A549 (cell line): ENCODE results near the gene ZNF593OS. TPM values are rescaled to one million over a fixed set of nuclear protein-coding genes. Genes with fewer than 3 reads are reported as not detected.

Experiments
- ATAC-seq, 2 experiments: fragments of 200-7000 bp in 1 of 2; fragments of >200 bp in 1 of 2; cut with Nextera tagmentation in 1 of 2; cut with Tn5 transposase in 1 of 2; 3 replicates each; pipeline versions ENCODE4 v1.8.0 to v1.9.1; 2018 to 2020; ENCODE audit warnings: mild to moderate bottlenecking in 1 of 2, moderate library complexity in 1 of 2
- CTCF ChIA-PET: fragments of 300-600 bp; sonication (Branson Sonifier 250); formaldehyde crosslinking; extraction: SDS; loops from one replicate; lab custom pipeline; 2021; ENCODE audit warnings: antibody characterized with exemption, inconsistent platforms; lab: Yijun Ruan, JAX
- POLR2A ChIA-PET: fragments of 350-600 bp; formaldehyde crosslinking; extraction: SDS; loops from one replicate; lab custom pipeline; 2021; ENCODE audit warnings: antibody characterized with exemption, inconsistent platforms; lab: Yijun Ruan, JAX
- DNase-seq, 2 experiments: peaks; one replicate each; pipeline versions ENCODE4 v3.0.0 to v3.0.0-alpha.2; 2011 to 2016; ENCODE audit warnings: low read depth in 1 of 2, low spot score in 1 of 2
- FAIRE-seq: peaks from 2 replicates; lab custom pipeline; 2011; peaks lifted over from hg19 to GRCh38; lab: Jason Lieb, UNC
- H3K27ac ChIP-seq, 2 experiments: fragments of >200 bp; sonication (Bioruptor Twin); formaldehyde crosslinking; 3 replicates each; pipeline ENCODE4 v1.5.1; 2016 to 2017
- H3K4me1 ChIP-seq: fragments of >200 bp; sonication (Bioruptor Twin); formaldehyde crosslinking; 3 replicates; pipeline ENCODE4 v1.6.1; 2016
- H3K4me2 ChIP-seq: fragments of >200 bp; sonication (Bioruptor Twin); formaldehyde crosslinking; 3 replicates; pipeline ENCODE4 v1.6.1; 2016
- H3K4me3 ChIP-seq: fragments of >200 bp; sonication (Bioruptor Twin); formaldehyde crosslinking; 3 replicates; pipeline ENCODE4 v1.5.1; 2016
- H3K9me3 ChIP-seq: fragments of >200 bp; sonication (Bioruptor Twin); formaldehyde crosslinking; 3 replicates; pipeline ENCODE4 v1.6.1; 2016
- CBX2 ChIP-seq: fragments of 200-600 bp; sonication (generic); IDR thresholded peaks from 2 replicates; pipeline ENCODE4 v1.6.1; 2016; ENCODE audit warnings: low read depth, mild to moderate bottlenecking, borderline replicate concordance
- CBX8 ChIP-seq: fragments of 200-600 bp; sonication (generic); IDR thresholded peaks from 2 replicates; pipeline ENCODE4 v1.6.1; 2016
- CHD4 ChIP-seq: fragments of 200-600 bp; sonication (generic); IDR thresholded peaks from 2 replicates; pipeline ENCODE4 v1.6.1; 2016; ENCODE audit warnings: antibody characterized with exemption, mild to moderate bottlenecking, borderline replicate concordance
- EHF ChIP-seq: fragments of 250-450 bp; sonication (Bioruptor Pico); IDR thresholded peaks from 2 replicates; pipeline ENCODE4 v1.5.0; 2020; ENCODE audit warnings: mild to moderate bottlenecking
- EHMT2 ChIP-seq: fragments of 200-600 bp; sonication (generic); IDR thresholded peaks from 2 replicates; pipeline ENCODE4 v1.6.1; 2016; ENCODE audit warnings: antibody characterized with exemption, low read depth, mild to moderate bottlenecking, moderate library complexity
- ELK1 ChIP-seq: fragments of 150-350 bp; IDR thresholded peaks from 2 replicates; pipeline ENCODE4 v1.6.1; 2014; ENCODE audit warnings: low read depth, mild to moderate bottlenecking, low read length
- FOSB ChIP-seq: fragments of 250-450 bp; sonication (Bioruptor Pico); IDR thresholded peaks from 2 replicates; pipeline ENCODE4 v1.5.0; 2020; ENCODE audit warnings: mild to moderate bottlenecking, moderate library complexity
- GATA3 ChIP-seq: IDR thresholded peaks from 2 replicates; pipeline ENCODE4 v1.6.1; 2012; ENCODE audit warnings: borderline replicate concordance
- HEYL ChIP-seq: fragments of 250-450 bp; sonication (Bioruptor Pico); IDR thresholded peaks from 2 replicates; pipeline ENCODE4 v1.8.0; 2021; ENCODE audit warnings: mild to moderate bottlenecking, moderate library complexity
- HMGXB4 ChIP-seq: fragments of 250-450 bp; sonication (Bioruptor Pico); IDR thresholded peaks from 2 replicates; pipeline ENCODE4 v1.5.0; 2021; ENCODE audit warnings: mild to moderate bottlenecking, moderate library complexity, borderline replicate concordance
- HOXB5 ChIP-seq: fragments of 250-450 bp; sonication (Bioruptor Pico); IDR thresholded peaks from 2 replicates; pipeline ENCODE4 v1.5.0; 2020; ENCODE audit warnings: mild to moderate bottlenecking, moderate library complexity
- KDM1A ChIP-seq: fragments of 200-600 bp; sonication (generic); IDR thresholded peaks from 2 replicates; pipeline ENCODE4 v1.6.1; 2016; ENCODE audit warnings: low read depth, mild to moderate bottlenecking
- MAX ChIP-seq: IDR thresholded peaks from 2 replicates; pipeline ENCODE4 v1.6.1; 2012
- MAZ ChIP-seq: fragments of 150-350 bp; IDR thresholded peaks from 2 replicates; pipeline ENCODE4 v1.6.1; 2014; ENCODE audit warnings: antibody characterized with exemption, low read depth, low read length, borderline replicate concordance
- PHF8 ChIP-seq: fragments of 200-600 bp; sonication (generic); IDR thresholded peaks from 2 replicates; pipeline ENCODE4 v1.6.1; 2016; ENCODE audit warnings: low read depth, mild to moderate bottlenecking, antibody characterized with exemption, moderate library complexity, borderline replicate concordance
- POLR2AphosphoS2 ChIP-seq: conservative IDR thresholded peaks from 2 replicates; pipeline ENCODE4 v1.6.1; 2012; ENCODE audit warnings: low read length, improper control_type of control experiment, inconsistent platforms
- RNF2 ChIP-seq: fragments of 200-600 bp; sonication (generic); IDR thresholded peaks from 2 replicates; pipeline ENCODE4 v1.6.1; 2016; ENCODE audit warnings: low read depth, mild to moderate bottlenecking, antibody characterized with exemption, moderate library complexity, borderline replicate concordance
- SMC3 ChIP-seq: fragments of >200 bp; sonication (Bioruptor Twin); formaldehyde crosslinking; IDR thresholded peaks from 3 replicates; pipeline ENCODE4 v1.6.1; 2018; ENCODE audit warnings: inconsistent platforms
- TFCP2L1 ChIP-seq: fragments of 250-450 bp; sonication (Bioruptor Pico); IDR thresholded peaks from 2 replicates; pipeline ENCODE4 v1.5.0; 2021; ENCODE audit warnings: mild to moderate bottlenecking
- TP53 ChIP-seq: fragments of 250-450 bp; sonication (Bioruptor Pico); IDR thresholded peaks from 2 replicates; pipeline ENCODE4 v1.5.0; 2021; ENCODE audit warnings: mild to moderate bottlenecking, moderate library complexity
- USF2 ChIP-seq: fragments of 450-650 bp; IDR thresholded peaks from 2 replicates; pipeline ENCODE4 v1.6.1; 2014; ENCODE audit warnings: antibody characterized with exemption
- ZC3H11A ChIP-seq: fragments of 450-650 bp; IDR thresholded peaks from 2 replicates; pipeline ENCODE4 v1.6.1; 2014; ENCODE audit warnings: antibody characterized with exemption, mild to moderate bottlenecking
- WGBS: methylation state at CpG from one replicate; pipeline ENCODE4 v1.1.6; 2017; ENCODE audit errors: missing lambda C conversion rate; 5-methylcytosine and 5-hydroxymethylcytosine counted together
- polyA plus RNA-seq, 4 experiments: library from polyadenylated mRNA; depleted of rRNA in 3 of 4; stranded (reverse); fragments of >200 nt; fragmentation: RNase III in 1 of 4; extraction: RNeasy Plus Mini Kit Qiagen cat#74134 plus additional on column Dnase treatment in 1 of 4; gene quantifications; 2 replicates in 3 of 4; 3 replicates in 1 of 4; pipeline ENCODE4 v1.2.3, GENCODE V29; 2011 to 2017
- TF ChIP-seq, protein P1 (sequence below): fragments of 200-600 bp; sonication (generic); IDR thresholded peaks from 2 replicates; pipeline ENCODE4 v1.6.1; 2016; ENCODE audit warnings: antibody characterized with exemption, mild to moderate bottlenecking, moderate library complexity

Gene ZNF593OS
- polyA plus RNA-seq, 2 of the 4 experiments (the other 2 are of a cell fraction): not detected

DNA sequence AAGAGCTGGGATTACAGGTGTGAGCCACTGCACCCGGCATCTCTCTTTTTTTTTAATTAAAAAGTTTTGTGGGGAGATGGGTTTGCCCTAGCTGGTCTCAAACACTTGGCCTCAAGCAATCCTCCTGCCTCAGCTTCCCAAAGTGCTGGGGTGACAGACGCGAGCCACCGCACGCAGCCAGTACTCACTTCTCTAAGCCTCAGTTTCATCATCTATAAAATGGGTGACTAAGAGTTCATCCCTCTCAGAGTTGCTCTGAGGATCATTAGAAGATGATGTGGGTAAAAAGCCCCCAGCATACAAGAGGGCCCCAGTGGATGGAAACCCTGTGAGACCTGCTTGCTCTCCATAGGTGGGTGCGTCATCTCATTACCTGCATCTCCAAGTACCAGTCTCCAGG lies 16.2 kb upstream of the ZNF593OS start (continued):
- TF ChIP-seq, protein P1, sequence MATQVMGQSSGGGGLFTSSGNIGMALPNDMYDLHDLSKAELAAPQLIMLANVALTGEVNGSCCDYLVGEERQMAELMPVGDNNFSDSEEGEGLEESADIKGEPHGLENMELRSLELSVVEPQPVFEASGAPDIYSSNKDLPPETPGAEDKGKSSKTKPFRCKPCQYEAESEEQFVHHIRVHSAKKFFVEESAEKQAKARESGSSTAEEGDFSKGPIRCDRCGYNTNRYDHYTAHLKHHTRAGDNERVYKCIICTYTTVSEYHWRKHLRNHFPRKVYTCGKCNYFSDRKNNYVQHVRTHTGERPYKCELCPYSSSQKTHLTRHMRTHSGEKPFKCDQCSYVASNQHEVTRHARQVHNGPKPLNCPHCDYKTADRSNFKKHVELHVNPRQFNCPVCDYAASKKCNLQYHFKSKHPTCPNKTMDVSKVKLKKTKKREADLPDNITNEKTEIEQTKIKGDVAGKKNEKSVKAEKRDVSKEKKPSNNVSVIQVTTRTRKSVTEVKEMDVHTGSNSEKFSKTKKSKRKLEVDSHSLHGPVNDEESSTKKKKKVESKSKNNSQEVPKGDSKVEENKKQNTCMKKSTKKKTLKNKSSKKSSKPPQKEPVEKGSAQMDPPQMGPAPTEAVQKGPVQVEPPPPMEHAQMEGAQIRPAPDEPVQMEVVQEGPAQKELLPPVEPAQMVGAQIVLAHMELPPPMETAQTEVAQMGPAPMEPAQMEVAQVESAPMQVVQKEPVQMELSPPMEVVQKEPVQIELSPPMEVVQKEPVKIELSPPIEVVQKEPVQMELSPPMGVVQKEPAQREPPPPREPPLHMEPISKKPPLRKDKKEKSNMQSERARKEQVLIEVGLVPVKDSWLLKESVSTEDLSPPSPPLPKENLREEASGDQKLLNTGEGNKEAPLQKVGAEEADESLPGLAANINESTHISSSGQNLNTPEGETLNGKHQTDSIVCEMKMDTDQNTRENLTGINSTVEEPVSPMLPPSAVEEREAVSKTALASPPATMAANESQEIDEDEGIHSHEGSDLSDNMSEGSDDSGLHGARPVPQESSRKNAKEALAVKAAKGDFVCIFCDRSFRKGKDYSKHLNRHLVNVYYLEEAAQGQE: no peak
- TF ChIP-seq PHF8: no peak

GRCh38 chr1:26184883-26185282 lies 13.3 kb upstream of the ZNF593OS start:
- CTCF ChIA-PET: interaction anchor here (0.5 kb wide), 1 partner anchor 51 kb away, joined by 3 read pairs; no protein-coding TSS in a partner anchor
- Histone ChIP-seq H3K4me1 (no peaks in the 10 kb centered on the region), H3K27ac (no peak overlapping the region), H3K4me2 (no peak overlapping the region), H3K4me3 (no peak overlapping the region), H3K9me3 (no peaks in the 10 kb centered on the region)
- DNase-seq: no peak
- POLR2A ChIA-PET: no interaction called here
- no peak for FAIRE-seq
- TF ChIP-seq KDM1A (no peak), CBX2 (no peak)
- WGBS: 95% methylated on average over 12 of the region's 21 CpGs
- ATAC-seq: no peak

- ChIA-PET POLR2A (no interaction called here), CTCF (no interaction called here)
- H3K4me2 ChIP-seq: no peak overlapping the region
- FAIRE-seq (no peak), ATAC-seq (no peak), DNase-seq (no peak)
- H3K4me3 ChIP-seq: no peak overlapping the region
- H3K27ac ChIP-seq: no peak overlapping the region
- 93% methylated on average over 3 of the region's 7 CpGs for WGBS
- H3K4me1 ChIP-seq: no peaks in the 10 kb centered on the region
- H3K9me3 ChIP-seq: no peaks in the 10 kb centered on the region
- TF ChIP-seq MAZ (no peak), MAX (no peak), HMGXB4 (CRISPR knock-in tag) (no peak), GATA3 (no peak), TFCP2L1 (CRISPR knock-in tag) (no peak), USF2 (no peak), PHF8 (no peak), HOXB5 (CRISPR knock-in tag) (no peak), EHMT2 (no peak), HEYL (CRISPR knock-in tag) (no peak)
Observed at GRCh38 chr1:26184086-26184485, 12.5 kb upstream of the ZNF593OS start.

DNA sequence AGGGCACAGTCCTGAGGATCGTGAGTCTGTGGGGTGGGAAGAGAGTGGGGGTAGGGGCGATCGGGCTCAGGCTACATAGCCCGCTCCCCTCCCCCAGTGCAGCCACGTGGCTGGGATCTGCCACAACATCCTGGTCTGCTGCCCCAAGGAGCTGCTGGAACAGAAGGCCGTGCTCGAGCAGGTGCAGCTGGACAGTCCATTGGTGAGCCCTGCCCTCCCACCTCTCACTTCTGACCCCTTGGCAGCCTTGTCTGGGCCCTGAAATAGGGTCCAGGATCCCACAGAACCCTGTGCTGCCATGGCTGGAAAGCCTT lies 10.7 kb upstream of the ZNF593OS start:
- ATAC-seq: no peak
- Histone ChIP-seq H3K9me3 (no peaks in the 10 kb centered on the region), H3K27ac (no peak overlapping the region), H3K4me2 (no peak overlapping the region), H3K4me1 (no peaks in the 10 kb centered on the region), H3K4me3 (no peak overlapping the region)
- 81% methylated on average over 6 of the region's 7 CpGs for WGBS
- POLR2A ChIA-PET: no interaction called here
- CTCF ChIA-PET: interaction anchor here (2.9 kb wide), 1 partner anchor 52 kb away, joined by 10 read pairs; the partner anchor contains the start of gene CEP85
- DNase-seq: no peak
- no peak for FAIRE-seq
- TF ChIP-seq MAZ (no peak), RNF2 (no peak), CHD4 (no peak), POLR2AphosphoS2 (no peak), ZC3H11A (no peak), CBX8 (no peak), FOSB (no peak), EHF (CRISPR knock-in tag) (no peak), PHF8 (no peak), ELK1 (no peak), HMGXB4 (CRISPR knock-in tag) (no peak), TP53 (no peak), SMC3 (no peak)
